ENCODE measurements around the gene L1CAM.
A peak's percentile ranks its signal among the peaks of the same experiment; 100 is the strongest.

Gene L1CAM

DNA sequence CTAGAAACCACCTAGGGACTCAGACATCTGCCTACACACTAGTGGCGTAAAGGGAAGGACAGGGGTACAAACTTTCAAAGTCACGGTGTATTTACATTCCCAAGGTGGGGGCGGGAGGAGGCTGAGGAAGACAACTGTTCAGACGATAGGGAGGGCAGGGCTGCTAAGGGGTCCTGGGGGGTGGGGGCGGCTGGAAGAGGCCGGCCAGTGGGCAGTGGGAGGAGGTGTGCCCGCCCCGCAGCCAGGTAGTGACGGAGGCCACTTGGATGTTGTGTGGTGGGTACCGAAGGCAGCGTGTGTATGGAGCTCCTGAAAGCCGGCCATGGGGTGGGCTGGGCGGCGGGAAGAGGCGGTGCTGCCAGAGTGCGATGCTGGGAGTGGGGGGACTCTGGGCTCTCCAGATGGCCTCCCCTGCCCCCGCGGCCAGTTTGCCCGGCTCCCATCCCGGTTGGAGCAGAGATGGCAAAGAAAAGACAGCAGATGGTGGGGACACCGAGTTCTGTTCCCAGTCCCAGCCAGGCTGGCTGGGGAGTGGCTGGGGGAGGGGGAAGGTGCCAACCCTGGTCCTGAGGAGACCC lies 24.2 kb downstream of the L1CAM start:
- no peak for DNase-seq

DNA sequence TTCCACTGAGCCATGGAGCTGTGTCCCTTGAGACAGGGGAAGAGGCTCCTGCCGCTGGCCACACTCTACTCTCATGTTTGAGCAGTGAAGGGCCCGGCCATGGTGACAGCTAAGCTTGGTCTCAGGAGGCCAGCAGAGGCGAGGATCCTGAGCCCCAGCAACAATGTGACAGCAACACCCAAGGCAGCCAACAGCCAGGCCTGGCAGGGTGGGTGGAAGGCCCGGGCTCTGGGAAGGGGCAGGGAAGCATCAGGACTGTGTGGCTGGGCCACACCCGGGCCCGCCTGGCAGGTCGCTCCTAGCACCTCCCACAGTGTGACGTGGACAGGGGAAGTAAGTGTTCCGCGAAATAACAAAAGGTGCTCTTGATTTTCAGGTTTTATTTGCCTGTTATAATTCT lies 24.8 kb downstream of the L1CAM start:
- no peak for DNase-seq

DNA sequence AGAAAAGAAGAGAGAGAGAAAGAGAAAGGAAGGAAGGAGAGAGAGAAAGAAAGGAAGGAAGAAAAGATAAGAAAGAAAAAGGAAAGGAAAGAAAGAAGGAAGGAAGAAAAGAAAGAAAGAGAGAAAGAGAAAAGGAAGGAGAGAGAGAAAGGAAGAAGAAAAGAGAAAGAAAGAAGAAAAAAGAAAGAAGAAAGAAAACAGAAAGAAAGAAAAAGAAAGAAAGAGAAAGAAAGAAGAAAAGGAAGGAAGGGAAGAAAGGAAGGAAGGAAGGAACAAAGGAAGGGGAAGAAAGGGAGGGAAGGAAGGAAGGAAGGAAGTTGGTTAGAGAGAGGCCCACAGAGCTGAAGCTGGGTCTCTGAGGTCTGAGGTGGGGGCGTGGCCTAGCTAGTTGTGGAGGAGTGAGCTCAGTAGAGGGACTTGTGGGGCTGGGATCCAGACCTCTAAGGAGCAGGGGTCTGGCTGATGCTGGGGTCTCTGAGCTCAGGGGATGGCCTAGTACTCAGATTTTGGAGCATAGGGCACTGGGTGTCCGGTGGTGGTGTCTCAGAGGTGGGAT lies 28.5 kb downstream of the L1CAM start:
- DNase-seq = peak; percentile 26

DNA sequence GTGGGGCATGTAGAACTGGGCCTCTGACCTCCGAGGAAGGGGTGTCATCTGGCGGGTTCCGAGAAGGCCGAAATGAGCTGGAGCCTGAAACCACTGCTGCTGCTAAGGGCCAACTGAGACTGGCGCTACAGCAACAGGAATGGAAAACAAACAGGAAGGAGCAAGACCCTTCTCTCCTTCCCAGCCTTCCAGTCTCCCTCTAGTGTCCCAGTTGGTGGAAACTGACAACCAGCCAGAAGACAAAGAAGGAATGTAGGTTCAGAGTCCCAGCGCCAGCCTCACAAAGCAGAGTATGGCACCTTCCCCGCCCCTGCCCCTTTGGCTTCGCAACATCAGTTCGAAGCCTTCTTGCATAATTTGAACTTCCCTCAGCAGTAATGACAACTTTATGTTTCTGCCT lies 31.3 kb downstream of the L1CAM start:
- DNase-seq = no peak

DNA sequence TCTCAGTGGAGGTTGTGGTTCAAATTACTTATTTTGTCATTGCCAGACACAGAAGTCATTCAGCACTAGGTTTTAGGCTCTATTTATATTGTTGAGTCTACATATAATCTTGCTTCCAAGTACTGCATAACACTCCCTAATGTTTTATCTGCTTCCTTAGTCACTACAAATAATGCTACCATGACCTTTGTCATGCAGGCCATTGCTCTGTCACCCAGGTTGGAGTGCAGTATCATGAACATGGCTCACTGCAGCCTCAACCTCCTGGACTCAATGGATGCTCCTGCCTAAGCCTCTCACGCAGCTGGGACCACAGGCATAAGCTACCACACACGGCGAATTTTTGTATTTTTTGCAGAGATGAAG lies 32.1 kb downstream of the L1CAM start:
- DNase-seq = no peak

DNA sequence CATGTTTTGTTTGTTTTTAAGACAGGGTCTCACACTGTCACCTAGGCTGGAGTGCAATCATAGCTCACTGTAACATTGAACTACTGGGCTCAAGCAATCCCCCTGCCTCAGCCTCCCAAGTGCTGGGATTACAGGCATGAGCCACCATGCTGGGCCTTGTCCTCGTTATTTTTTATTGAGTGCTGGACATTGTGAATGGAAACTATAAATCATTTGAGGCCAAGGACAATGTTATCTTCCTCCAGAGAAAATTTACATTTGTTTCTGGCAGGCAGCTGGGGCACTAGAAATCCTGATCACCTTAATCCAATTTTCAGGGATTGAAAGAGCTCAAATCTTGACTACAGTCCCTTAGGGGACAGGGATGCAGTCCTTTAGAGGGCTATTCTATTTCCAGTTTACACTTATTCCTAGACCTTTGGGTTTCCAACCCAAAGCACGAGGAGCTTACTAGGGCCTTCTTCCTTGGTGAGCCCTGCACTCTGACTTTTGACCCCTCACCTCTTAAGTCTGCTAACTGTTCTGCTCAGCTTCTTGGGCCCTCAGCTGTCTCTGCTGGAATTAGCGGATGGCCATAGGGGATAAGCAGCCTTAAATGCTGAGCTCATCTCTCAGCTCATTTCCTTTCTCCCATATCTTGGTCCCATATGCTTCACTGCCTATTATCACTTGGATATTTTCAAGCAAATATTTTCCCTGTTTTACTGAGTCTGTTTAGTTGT lies 32.6 kb downstream of the L1CAM start:
- no peak for DNase-seq

DNA sequence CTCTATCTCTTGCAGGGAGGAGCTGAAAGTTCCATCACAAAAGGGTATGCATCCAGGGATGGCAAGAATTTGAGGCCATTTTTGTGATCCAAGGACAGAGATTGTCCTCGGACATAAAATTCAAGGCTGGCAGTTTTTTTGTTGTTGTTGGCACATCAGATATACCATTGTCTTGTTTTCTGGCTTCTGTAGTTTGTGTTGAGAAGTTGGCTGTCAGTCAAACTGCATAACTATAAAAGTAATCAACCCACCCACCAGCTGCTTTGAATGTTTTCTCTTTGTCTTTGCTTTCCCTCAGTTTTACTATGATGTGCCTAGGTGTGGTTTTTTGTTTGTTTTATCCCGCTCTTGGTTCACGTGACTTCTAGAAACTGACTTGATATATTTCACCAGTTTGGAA lies 34.0 kb downstream of the L1CAM start:
- DNase-seq = no peak

DNA sequence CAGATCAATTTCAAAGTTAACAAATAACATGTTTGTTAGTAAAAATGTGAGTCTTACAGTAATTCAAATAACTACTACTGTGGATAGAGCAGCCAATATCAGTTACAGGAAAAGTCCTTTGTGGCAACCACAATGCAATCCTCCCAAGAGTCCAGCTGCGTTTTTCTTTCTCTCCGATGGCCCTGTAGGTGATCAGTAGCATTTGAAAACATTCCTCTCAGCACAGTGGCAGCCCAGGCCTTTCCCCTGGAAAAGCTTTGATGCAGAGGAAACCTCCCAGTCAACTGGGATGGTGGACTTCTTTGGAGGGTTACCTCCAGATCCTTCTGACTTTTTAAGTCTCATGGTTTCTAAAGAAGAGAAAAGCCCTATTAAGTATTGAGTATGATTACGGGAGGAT lies 37.6 kb downstream of the L1CAM start:
- DNase-seq = no peak

DNA sequence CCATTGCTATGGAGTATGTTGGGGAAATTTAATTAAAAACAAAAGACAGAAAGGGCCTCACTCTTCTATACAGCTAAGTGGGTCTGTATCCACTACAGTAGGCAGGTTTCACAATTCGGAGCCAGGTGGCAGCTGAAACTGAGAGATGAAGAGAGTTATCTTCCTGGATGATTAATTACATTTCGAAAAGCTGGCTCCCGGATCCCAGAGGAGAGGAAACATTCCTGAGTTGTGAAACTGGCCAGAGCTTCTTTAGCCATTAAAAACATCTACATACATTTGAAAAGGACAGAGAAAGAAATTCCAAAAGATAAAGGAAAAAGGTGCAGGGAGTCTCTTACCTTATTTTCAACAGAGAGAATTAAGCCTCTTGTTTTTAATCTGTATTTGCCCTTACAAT lies 40.1 kb downstream of the L1CAM start:
- DNase-seq = no peak

DNA sequence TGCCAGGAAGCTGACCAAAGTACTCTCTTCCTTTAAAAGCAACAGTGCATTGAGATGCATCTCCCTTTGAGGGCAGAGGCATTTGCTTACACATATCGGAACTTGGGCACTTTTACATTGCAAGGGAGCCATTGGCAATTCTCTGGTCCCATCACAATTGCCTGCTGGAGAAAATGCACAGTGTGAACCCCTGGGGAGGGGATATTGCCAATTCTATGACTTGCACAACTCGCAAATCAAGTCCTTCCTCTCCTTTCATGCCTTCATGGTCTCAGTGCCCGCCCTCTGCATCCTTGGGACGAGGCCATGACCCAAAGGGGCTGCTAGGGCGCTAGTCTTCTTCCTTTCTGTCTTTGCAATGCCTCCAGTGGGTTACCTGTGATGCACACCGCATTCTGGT lies 40.8 kb downstream of the L1CAM start:
- no peak for DNase-seq

DNA sequence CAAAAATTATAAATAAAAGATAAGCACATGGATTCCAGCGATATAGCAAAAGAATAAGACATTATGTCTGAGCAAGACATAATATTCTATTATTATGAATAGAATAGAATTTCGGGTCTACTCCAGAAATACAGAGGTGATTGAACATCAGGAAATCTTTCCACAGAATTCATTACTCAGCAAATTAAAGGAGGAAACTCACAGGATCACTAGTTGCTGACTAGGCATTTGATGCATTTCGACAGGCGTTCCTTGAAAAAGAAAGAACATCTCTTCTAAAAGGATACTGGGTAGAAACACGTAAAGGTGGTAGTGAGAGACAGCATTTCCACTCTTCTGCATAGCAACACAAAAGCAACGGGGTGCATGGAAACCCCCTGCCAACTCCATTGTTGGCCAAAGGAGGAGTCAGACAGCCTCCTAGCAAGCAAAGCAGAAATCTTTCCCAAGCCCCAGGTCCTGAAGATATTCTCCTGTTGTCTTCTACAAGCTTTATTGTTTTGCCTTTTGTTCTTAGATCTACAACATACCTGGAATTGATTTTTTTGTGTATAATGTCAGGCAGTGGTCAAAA lies 41.4 kb downstream of the L1CAM start:
- DNase-seq = no peak

DNA sequence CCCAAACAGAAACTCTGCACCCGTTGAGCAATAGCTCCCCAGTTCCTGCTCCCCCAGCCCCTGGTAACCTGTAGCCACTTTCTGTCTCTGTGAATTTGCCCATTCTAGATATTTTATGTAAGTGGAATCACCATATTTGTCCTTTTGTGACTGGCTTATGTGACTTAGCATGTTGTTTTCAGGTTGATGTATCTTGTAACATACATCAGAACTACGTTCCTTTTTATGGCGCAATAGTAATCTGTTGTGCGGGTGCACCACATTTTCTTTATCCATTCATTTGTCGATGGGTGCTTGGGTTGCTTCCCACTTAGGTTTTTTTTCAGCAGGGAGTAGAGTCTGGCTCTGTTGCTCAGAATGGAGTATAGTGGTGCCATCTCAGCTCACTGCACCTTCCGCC lies 49.1 kb downstream of the L1CAM start:
- DNase-seq = no peak

DNA sequence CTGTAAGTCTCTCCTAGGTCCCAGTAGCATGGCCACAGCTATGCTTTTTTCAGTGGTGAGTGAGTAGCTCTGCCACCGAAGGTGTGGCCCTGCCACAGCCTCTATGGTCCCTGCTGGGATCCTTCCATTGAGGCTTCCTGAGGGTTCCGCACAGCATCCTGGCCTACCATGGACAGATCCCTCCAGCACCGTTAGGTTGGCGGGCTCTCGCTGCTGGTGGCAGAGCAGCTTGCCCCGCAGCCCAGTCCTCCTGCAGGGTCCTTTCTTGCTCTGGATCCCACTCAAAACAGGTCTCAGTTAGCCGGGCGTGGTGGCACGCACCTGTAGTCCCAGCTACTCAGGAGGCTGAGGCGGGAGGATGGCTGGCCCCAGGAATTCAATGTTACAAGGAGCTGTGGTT lies 53.2 kb downstream of the L1CAM start:
- DNase-seq = no peak

DNA sequence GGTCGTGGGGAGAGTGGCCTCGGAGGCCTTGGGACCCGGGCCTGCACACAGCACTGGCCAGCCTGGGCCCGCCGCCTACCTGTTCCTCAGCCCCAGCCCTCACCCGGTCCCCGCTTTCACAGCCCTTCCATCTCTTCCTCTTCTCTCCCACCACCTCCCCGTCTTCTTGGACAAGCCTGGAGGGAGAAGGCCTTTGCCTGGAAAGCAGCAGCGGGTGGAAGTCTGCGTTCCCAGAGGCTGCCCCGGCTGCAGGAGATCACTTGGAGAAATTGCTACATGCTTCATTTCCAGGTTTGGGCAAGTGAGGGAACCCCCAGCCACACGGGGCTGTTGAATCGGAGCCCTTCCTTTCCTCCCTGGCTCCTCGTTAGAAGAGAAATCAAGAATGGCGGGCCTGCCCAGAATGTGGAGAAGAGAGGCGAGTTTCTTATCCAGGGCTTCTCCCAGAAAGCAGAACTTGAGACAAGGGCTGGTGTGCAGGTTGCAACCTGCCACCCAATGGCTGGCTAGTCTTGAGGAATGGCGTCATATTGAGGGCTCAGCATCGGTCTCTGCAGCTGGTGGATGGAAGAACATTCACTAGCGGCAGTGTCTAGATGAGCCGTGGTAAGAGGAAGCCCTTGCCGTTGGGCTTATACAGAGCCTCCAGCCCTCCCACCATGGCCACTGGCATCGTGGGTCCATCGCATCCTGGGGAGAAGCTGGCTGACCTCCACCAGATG lies 54.4 kb downstream of the L1CAM start:
- no peak for DNase-seq

DNA sequence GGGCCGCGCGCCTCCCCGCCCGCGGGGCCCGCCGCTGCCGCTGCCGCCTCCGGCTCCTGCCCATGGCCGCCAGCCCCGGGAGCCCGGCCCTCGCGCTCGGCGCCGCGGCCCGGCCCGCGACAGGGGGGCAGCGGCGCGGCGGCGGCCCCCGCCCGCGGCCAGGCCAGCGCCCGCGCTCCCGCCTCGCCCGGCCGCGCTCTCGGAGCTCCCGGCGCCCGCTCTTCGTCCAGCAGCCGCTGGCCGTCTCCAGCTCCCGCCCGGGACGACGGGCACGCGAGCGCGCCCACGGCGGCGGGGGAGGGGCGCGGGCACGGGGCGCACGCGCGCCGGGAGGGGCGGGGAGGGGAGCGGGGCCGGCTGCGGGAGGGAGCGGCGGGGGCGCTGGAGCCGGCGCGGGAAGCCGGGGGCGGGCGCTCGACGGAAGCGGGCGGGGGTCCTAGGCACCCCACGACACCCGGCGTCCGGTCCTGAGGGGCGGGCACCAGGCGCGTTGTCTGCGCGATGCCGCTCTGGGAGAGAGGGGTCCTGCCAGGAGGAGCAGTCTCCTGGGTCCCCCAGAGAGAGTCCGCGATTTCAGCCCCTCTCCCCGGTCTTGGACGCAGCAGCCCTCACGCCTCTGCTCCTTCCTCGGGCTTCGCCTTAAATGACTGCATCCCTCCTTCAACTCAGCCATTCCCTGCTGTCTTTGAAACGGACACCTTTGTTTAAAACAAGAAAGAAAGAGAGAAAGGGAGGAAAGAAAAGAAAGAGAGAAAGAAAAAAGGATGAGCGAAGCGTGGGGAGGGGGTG lies 55.1 kb downstream of the L1CAM start:
- no peak for DNase-seq

DNA sequence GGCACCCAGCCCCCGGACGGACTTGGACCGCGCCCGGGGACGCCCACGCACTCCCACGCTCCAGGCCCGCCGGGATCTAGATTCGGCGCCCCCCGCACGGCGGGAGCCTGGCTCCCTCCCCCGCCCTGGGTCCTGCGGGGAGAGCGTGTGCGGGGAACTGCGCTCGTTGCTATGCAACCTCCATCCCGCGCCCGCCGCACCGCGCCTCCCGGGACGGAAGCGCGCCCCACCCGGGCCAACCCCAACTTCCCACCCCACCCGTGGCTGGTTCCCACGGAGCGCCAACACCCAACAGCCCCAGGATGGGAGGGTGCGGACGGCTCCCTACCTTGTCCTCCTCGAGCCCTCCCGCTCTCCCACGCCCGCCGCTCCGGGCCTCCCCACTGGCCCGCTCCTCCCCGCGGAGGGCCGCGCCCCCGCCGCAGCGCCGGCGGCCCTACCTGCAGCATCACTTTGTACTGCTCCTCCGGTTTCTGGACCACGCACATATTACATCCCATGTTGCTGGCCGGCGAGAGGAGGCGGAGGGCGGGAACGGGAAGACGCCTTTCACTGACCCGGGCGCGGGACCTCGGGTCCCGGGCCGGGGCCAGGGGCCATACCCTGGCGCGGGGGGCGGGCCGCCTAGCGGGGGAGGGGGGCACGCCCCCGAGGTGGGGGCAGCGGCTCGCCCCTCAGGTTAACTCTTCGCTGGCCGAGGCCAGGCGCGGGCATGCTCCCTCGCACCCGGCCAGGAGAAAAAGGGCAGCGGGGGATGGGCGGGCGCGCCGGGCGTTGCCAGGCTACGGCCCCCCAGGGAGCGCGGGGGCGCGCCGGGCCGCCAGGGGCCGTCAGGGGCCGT lies 56.0 kb downstream of the L1CAM start, which contains the start of gene PDZD4:
Gene PDZD4 (minus strand): TSS at position 746 of the 841 bp plus-strand sequence. CDS start 246 bp downstream, at position 500.
- no peak for DNase-seq

DNA sequence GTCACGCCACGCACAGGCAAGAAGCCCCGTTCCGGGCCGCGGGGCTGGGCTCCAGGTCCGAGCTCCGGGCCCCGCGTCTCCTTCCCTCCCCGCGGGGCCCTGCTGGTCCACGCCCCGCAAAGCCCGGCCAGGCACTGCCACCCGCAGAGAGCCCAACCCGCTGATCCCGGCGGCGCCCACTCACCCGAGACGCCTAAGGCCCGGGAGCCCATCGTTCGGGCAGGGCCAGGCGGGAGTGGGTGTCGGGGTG lies 56.5 kb downstream of the L1CAM start:
- no peak for DNase-seq

DNA sequence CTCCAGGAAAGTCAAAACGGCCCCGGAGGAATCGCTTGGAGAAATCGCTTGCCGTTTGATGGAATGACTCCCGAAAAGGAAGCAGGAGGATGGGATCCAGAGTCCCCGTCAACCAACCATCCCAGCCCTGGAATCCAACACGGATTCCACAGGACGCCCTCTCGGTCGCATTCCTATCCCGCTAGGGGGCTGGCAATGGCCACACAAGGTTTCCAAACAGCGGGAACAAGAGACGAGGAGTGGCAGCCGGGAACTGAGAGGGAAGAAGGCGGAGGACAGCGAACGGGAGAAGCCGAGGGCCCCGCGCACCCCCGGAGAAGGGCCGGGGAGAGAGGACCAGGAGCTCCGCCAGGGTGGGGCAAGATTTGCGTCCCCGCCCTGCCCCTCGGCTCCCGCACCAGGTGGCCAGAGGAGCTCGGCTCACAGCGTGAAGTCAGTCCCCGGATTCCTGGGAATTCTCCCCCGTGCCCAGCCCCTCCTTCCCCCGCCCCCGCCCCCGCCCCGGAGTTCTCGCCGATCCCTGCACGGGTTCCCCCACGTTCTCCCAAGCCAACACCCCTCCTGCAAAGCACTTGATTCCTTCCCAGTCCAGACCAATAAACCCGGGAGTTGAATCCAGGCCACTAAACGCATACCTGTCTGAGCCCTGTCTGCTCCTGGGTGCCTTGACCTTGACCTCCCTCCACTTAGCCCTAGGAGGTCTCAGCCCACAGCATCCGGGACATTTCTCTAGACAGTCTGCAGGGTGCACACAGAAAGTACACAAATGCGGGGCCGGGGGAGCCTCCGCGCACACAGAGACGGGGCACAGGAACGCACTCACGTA lies 57.0 kb downstream of the L1CAM start:
- no peak for DNase-seq

DNA sequence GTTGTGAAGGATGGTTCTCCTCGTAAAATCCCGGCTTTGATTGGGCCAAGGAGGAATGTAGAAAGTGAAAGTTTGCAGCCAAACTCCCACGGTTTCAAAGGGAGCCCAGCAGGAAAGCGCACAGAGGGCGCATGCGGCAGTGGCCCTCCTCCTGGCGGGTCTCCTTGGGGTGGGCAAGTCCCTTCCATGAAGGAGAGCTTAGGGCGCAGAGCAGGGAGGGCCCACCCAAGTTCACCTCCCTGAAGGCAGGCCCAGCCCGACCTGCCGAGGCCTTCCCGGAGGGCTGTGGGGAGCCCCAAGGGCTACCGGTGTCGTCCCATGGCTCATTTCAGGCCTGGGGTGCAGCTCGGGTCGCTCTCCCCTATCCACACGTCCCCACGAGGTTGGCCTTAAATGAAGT lies 57.7 kb downstream of the L1CAM start:
- no peak for DNase-seq

DNA sequence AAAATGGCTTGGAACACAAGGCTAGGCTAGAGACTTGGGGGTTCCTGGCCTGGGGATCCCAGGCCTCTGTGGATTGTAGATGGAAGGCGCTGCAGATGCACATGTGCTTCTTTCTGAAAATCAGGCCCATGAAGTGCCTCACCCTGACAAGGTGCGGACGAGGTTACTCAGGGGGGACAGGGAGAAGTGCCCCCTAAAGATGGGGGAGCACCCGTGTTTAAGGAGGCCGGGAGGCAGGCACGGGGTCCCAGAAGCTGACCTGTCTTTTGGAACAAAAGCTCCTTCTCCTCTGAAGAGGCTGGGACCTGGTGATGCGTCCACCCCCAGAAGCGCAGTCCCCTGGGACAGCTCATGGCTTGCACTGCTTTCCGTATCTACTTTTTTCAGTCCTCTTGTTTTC lies 58.1 kb downstream of the L1CAM start:
- no peak for DNase-seq

DNA sequence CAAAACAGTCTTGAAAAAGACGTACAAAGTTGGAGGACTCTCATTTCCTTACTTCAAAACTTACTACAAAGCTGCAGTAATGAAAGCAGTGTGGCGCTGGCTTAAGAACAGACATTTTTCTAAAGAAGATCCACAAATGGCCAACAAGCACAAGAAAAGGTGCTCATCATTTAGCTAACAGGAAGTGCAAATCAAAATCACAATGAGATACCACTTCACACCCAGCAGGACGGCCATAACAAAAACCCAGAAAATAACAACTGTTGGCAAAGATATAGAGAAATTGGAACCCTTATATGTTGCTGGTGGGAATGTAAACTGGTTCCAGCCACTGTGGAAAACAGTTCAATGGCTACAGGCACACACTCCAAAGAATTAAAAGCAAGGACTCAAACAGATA lies 59.0 kb downstream of the L1CAM start:
- no peak for DNase-seq
